IMR-90 (cell line): ENCODE results near the gene PARD3. TPM values are rescaled to one million over a fixed set of nuclear protein-coding genes. Genes with fewer than 3 reads are reported as not detected.

ENCODE experiments used
- ATAC-seq: fragments of 200-7000 bp; cut with Tn5 transposase; 2 replicates; pipeline ENCODE4 v1.9.1; 2020; ENCODE audit warnings: low read depth, mild to moderate bottlenecking, moderate library complexity
- BruUV-seq: library from RNA; stranded (reverse); fragments of 400-500 nt; replicated peaks from 2 replicates; lab custom pipeline; 2021; lab: Mats Ljungman, UMichigan
- CTCF ChIA-PET: fragments of 300-600 bp; formaldehyde crosslinking; extraction: SDS; loops from one replicate; lab custom pipeline; 2021; ENCODE audit warnings: antibody characterized with exemption; lab: Yijun Ruan, JAX
- POLR2A ChIA-PET: fragments of 300-600 bp; sonication (Branson Sonifier 250); formaldehyde crosslinking; loops from one replicate; lab custom pipeline; 2022; ENCODE audit warnings: antibody characterized with exemption; ENCODE audit not compliant: unreplicated experiment; lab: Charles Lee
- DNase-seq: peaks from one replicate; pipeline ENCODE4 v3.0.0; 2013
- H2AFZ ChIP-seq: replicated peaks from 2 replicates; pipeline ENCODE3; 2013; ENCODE audit warnings: low read length, mild to moderate bottlenecking; ENCODE audit not compliant: poor library complexity
- H2AK5ac ChIP-seq: 2 replicates; pipeline ENCODE4 v1.6.1; 2013; ENCODE audit warnings: low read depth, low read length, inconsistent platforms
- H2AK9ac ChIP-seq: replicated peaks from 2 replicates; pipeline ENCODE3; 2013; ENCODE audit warnings: mild to moderate bottlenecking, low read depth, low read length, moderate library complexity; ENCODE audit not compliant: poor library complexity
- H2BK120ac ChIP-seq: 2 replicates; pipeline ENCODE4 v1.6.1; 2013; ENCODE audit warnings: low read depth, low read length, inconsistent platforms
- H2BK15ac ChIP-seq: 3 replicates; pipeline ENCODE4 v1.6.1; 2013; ENCODE audit warnings: low read depth, low read length, inconsistent platforms
- H2BK20ac ChIP-seq: 2 replicates; pipeline ENCODE4 v1.6.1; 2013; ENCODE audit warnings: low read depth, mild to moderate bottlenecking, inconsistent platforms, low read length, moderate library complexity
- H2BK5ac ChIP-seq: 2 replicates; pipeline ENCODE4 v1.6.1; 2013; ENCODE audit warnings: mild to moderate bottlenecking, low read depth, low read length, inconsistent platforms; ENCODE audit not compliant: poor library complexity, severe bottlenecking
- H3K14ac ChIP-seq: replicated peaks from 2 replicates; pipeline ENCODE4 v1.6.1; 2013; ENCODE audit warnings: low read depth, low read length, inconsistent platforms
- H3K18ac ChIP-seq: 2 replicates; pipeline ENCODE4 v1.6.1; 2013; ENCODE audit warnings: low read depth, low read length, control low read depth
- H3K23ac ChIP-seq: 2 replicates; pipeline ENCODE4 v1.6.1; 2013; ENCODE audit warnings: low read depth, low read length, inconsistent platforms
- H3K27ac ChIP-seq: 2 replicates; pipeline ENCODE4 v1.5.1; 2013; ENCODE audit warnings: mild to moderate bottlenecking, control low read depth, low read length; ENCODE audit not compliant: insufficient read depth
- H3K27me3 ChIP-seq: 2 replicates; pipeline ENCODE4 v1.6.1; 2013; ENCODE audit warnings: low read length; ENCODE audit not compliant: control insufficient read depth, insufficient read depth
- H3K36me3 ChIP-seq: 2 replicates; pipeline ENCODE4 v1.6.1; 2013; ENCODE audit warnings: low read length, mixed read lengths; ENCODE audit not compliant: control insufficient read depth, insufficient read depth
- H3K4ac ChIP-seq: 2 replicates; pipeline ENCODE4 v1.6.1; 2013; ENCODE audit warnings: low read depth, low read length, inconsistent platforms
- H3K4me1 ChIP-seq: 2 replicates; pipeline ENCODE4 v1.6.1; 2013; ENCODE audit warnings: low read length, mixed read lengths; ENCODE audit not compliant: control insufficient read depth, insufficient read depth
- H3K4me2 ChIP-seq: 2 replicates; pipeline ENCODE4 v1.6.1; 2013; ENCODE audit warnings: low read depth, mild to moderate bottlenecking, control low read depth, low read length, moderate library complexity
- H3K4me3 ChIP-seq: 2 replicates; pipeline ENCODE4 v1.5.1; 2013; ENCODE audit warnings: low read depth, mild to moderate bottlenecking, control low read depth, low read length, moderate library complexity; ENCODE audit not compliant: insufficient read depth
- H3K56ac ChIP-seq: 2 replicates; pipeline ENCODE4 v1.6.1; 2013; ENCODE audit warnings: low read length, inconsistent platforms; ENCODE audit not compliant: insufficient read depth; ENCODE audit errors: extremely low read depth
- H3K79me1 ChIP-seq, 2 experiments: 2 replicates each; pipeline ENCODE4 v1.6.1; 2013; ENCODE audit warnings: low read length in 2 of 2, inconsistent platforms in 1 of 2, low read depth in 1 of 2
- H3K9ac ChIP-seq: 2 replicates; pipeline ENCODE4 v1.6.1; 2013; ENCODE audit warnings: low read depth, low read length, control low read depth
- H3K9me1 ChIP-seq: 2 replicates; pipeline ENCODE4 v1.6.1; 2013; ENCODE audit warnings: low read length, inconsistent platforms; ENCODE audit not compliant: insufficient read depth
- H3K9me3 ChIP-seq: 2 replicates; pipeline ENCODE4 v1.6.1; 2013; ENCODE audit warnings: low read length; ENCODE audit not compliant: control insufficient read depth, insufficient read depth
- H4K20me1 ChIP-seq: 2 replicates; pipeline ENCODE4 v1.6.1; 2013; ENCODE audit warnings: low read length, inconsistent platforms; ENCODE audit not compliant: insufficient read depth
- H4K5ac ChIP-seq: 2 replicates; pipeline ENCODE4 v1.6.1; 2013; ENCODE audit warnings: mild to moderate bottlenecking, low read depth, low read length, control low read depth
- H4K8ac ChIP-seq, 2 experiments: 2 replicates each; pipeline ENCODE4 v1.6.1; 2013; ENCODE audit warnings: low read depth in 2 of 2, low read length in 2 of 2, control low read depth in 1 of 2, inconsistent platforms in 1 of 2
- H4K91ac ChIP-seq: 2 replicates; pipeline ENCODE4 v1.6.1; 2013; ENCODE audit warnings: low read depth, low read length, inconsistent platforms; ENCODE audit not compliant: insufficient read depth
- BHLHE40 ChIP-seq: fragments of 150-350 bp; IDR thresholded peaks from 2 replicates; pipeline ENCODE4 v1.6.1; 2016; ENCODE audit warnings: mild to moderate bottlenecking, low read depth, low read length
- CEBPB ChIP-seq: IDR thresholded peaks from 2 replicates; pipeline ENCODE4 v1.6.1; 2012; ENCODE audit warnings: low read depth, low read length, improper control_type of control experiment
- CHD1 ChIP-seq: IDR thresholded peaks from 2 replicates; pipeline ENCODE4 v1.6.1; 2012; ENCODE audit warnings: low read depth, low read length, improper control_type of control experiment
- FOS ChIP-seq: fragments of 150-350 bp; IDR thresholded peaks from 2 replicates; pipeline ENCODE4 v1.6.1; 2016; ENCODE audit warnings: low read depth, low read length
- MAFK ChIP-seq: IDR thresholded peaks from 2 replicates; pipeline ENCODE4 v1.6.1; 2012; ENCODE audit warnings: low read depth, low read length, improper control_type of control experiment
- MAZ ChIP-seq: IDR thresholded peaks from 2 replicates; pipeline ENCODE4 v1.6.1; 2012; ENCODE audit warnings: low read depth, mild to moderate bottlenecking, low read length, improper control_type of control experiment, moderate library complexity, borderline replicate concordance
- NFE2L2 ChIP-seq: fragments of 150-350 bp; IDR thresholded peaks from 2 replicates; pipeline ENCODE4 v1.6.1; 2016; ENCODE audit warnings: low read depth, mild to moderate bottlenecking, low read length
- POLR2A ChIP-seq: IDR thresholded peaks from 2 replicates; pipeline ENCODE4 v1.6.1; 2012; ENCODE audit warnings: mild to moderate bottlenecking, low read depth, low read length
- RFX5 ChIP-seq: IDR thresholded peaks from 2 replicates; pipeline ENCODE4 v1.8.0; 2012; ENCODE audit warnings: low read depth, mild to moderate bottlenecking, low read length, moderate library complexity
- WGBS, 2 experiments: methylation state at CpG; one replicate each; pipeline versions ENCODE4 v1.1.5 to v1.1.7; 2013; ENCODE audit warnings: missing lambda C conversion rate in 2 of 2; ENCODE audit not compliant: insufficient read length in 1 of 2; ENCODE audit errors: extremely low coverage in 2 of 2; 5-methylcytosine and 5-hydroxymethylcytosine counted together
- dilution Hi-C: fragments of 300-500 bp; cut with HindIII; formaldehyde crosslinking; loops from one replicate; pipeline ENCODE4 v1.14.3; 2018; ENCODE audit warnings: low sequenced_read_pairs; ENCODE audit not compliant: unreplicated experiment
- in situ Hi-C: fragments of 300-500 bp; cut with MboI; formaldehyde crosslinking; loops from 3 replicates; pipeline ENCODE4 v1.14.3; 2019; ENCODE audit warnings: low sequenced_read_pairs, inconsistent platforms, mixed read lengths
- intact Hi-C: fragments of 100-400 bp; cut with micrococcal nuclease; formaldehyde crosslinking; loops from 2 replicates; pipeline ENCODE4 v1.10.0; 2022
- polyA plus RNA-seq, 3 experiments: library from polyadenylated mRNA; depleted of rRNA; stranded (reverse); fragments of >200 nt; gene quantifications; 2 replicates each; pipeline ENCODE4 v1.2.3, GENCODE V29; 2012; ENCODE audit warnings: low replicate concordance in 1 of 3
- total RNA-seq: library from RNA; depleted of rRNA; stranded (reverse); fragments of >200 nt; gene quantifications from 2 replicates; pipeline ENCODE4 v1.2.3, GENCODE V29; 2012
- TF ChIP-seq, protein P1 (sequence below): fragments of 150-350 bp; IDR thresholded peaks from 2 replicates; pipeline ENCODE4 v1.6.1; 2016; ENCODE audit warnings: low read depth, mild to moderate bottlenecking, low read length, moderate library complexity, borderline replicate concordance
- TF ChIP-seq, protein P2 (sequence below): conservative IDR thresholded peaks from 2 replicates; pipeline ENCODE4 v1.5.1; 2012; ENCODE audit warnings: mild to moderate bottlenecking, low read depth, low read length, improper control_type of control experiment

Gene PARD3
- total and polyA plus RNA-seq, 2 of the 4 experiments (the other 2 are of a cell fraction), result 14.6 to 37.5 TPM

DNA sequence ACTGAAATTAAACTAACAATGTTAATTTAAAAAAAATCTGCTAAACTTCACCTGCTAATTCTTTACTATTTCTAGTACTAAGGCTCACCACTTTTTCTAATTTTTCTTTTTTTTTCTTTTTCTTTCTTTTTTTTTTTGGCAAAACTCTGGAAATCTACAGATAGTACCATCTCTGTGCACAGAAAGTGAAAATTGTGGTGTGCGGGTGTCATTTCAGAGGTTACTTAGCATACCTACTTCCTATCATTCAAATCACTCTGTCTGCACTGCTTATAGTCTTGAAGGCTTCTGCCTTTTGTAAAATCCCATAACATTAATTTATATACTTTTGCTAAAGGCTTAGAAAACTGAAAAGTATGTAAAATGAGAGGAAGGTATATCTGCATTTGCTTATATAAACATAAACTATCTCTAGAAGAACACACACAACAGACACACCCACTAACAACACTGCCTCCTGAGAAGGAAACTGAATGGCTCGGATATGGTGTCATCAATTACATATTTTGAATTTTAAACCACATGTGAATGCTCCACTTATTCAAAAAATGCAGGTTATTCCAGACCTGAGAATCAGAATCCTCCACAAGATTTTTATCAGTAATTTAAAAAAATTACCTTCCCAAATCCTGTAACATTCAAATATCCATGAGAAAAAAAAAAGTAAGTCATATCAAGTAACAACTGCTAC, 229.5 kb downstream of the PARD3 start:
- in situ Hi-C loops (no loop called here), intact Hi-C loops (no loop called here), dilution Hi-C loops (no loop called here)
- CTCF ChIA-PET, result no interaction called here
- Histone ChIP-seq H4K91ac (no peak overlapping the region), H2BK5ac (no peak overlapping the region), H3K18ac (no peak overlapping the region), H3K79me1 (peaks cover 10 to 23% of the 10 kb centered on the region in 2 experiments; a peak in 2 of 4 replicates), H3K4me2 (no peak overlapping the region), H3K4me1 (peaks cover 12% of the 10 kb centered on the region), H3K14ac (no peak overlapping the region), H3K9me1 (peaks cover 8% of the 10 kb centered on the region), H2AK9ac (no peak overlapping the region), H3K9ac (no peak overlapping the region), H3K9me3 (no peaks in the 10 kb centered on the region), H4K20me1 (no peaks in the 10 kb centered on the region), H3K27ac (no peak overlapping the region), H2BK15ac (no peak overlapping the region), H2AFZ (no peak overlapping the region), H3K4me3 (no peak overlapping the region), H2BK20ac (no peak overlapping the region), H4K8ac (no peak overlapping the region), H3K4ac (no peak overlapping the region), H3K56ac (no peak overlapping the region), H3K27me3 (no peaks in the 10 kb centered on the region), H4K5ac (no peak overlapping the region), H2BK120ac (no peak overlapping the region), H3K36me3 (no peaks in the 10 kb centered on the region), H2AK5ac (no peak overlapping the region), H3K23ac (no peak overlapping the region)
- no TSS peak for BruUV-seq
- WGBS, 2 experiments, result no CpG with 5 or more reads among the region's 2 CpGs
- POLR2A ChIA-PET, result no interaction called here
- TF ChIP-seq FOS (no peak), POLR2A (no peak), RFX5 (no peak), BHLHE40 (no peak), CHD1 (no peak), MAZ (no peak), MAFK (no peak), NFE2L2 (no peak), CEBPB (no peak)
- TF ChIP-seq, protein P1, sequence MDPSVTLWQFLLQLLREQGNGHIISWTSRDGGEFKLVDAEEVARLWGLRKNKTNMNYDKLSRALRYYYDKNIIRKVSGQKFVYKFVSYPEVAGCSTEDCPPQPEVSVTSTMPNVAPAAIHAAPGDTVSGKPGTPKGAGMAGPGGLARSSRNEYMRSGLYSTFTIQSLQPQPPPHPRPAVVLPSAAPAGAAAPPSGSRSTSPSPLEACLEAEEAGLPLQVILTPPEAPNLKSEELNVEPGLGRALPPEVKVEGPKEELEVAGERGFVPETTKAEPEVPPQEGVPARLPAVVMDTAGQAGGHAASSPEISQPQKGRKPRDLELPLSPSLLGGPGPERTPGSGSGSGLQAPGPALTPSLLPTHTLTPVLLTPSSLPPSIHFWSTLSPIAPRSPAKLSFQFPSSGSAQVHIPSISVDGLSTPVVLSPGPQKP, result no peak
- TF ChIP-seq, protein P2, sequence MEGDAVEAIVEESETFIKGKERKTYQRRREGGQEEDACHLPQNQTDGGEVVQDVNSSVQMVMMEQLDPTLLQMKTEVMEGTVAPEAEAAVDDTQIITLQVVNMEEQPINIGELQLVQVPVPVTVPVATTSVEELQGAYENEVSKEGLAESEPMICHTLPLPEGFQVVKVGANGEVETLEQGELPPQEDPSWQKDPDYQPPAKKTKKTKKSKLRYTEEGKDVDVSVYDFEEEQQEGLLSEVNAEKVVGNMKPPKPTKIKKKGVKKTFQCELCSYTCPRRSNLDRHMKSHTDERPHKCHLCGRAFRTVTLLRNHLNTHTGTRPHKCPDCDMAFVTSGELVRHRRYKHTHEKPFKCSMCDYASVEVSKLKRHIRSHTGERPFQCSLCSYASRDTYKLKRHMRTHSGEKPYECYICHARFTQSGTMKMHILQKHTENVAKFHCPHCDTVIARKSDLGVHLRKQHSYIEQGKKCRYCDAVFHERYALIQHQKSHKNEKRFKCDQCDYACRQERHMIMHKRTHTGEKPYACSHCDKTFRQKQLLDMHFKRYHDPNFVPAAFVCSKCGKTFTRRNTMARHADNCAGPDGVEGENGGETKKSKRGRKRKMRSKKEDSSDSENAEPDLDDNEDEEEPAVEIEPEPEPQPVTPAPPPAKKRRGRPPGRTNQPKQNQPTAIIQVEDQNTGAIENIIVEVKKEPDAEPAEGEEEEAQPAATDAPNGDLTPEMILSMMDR, result no peak
- ATAC-seq (no peak; the same call in 1 of the 2 replicates), DNase-seq (no peak)
